ENCODE data around the gene ACTG1.

DNA sequence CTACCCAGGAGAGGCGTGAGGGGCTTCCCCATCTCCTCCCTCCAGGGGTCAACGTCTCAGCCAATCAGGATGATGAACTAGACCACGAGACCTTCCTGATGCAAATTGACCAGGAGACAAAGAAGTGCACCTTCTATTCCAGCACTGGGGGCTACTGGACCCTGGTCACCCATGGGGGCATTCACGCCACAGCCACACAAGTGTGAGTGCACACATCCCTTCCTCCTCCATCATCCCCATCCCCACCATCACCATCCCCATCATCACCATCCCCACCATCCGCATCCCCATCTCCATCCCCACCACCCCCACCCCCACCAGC lies 22.4 kb upstream of the ACTG1 start:
- TF ChIP-seq POLR2A (IDR thresholded peaks at IDR 0.05), result no peak
- no peak for TF ChIP-seq CTCF (IDR thresholded peaks at IDR 0.05)
- TF ChIP-seq EP300 (IDR thresholded peaks at IDR 0.05), result no peak
